HG02759 (cell line): Measurements from ENCODE around the gene SLC17A1.

Experiments used
- ATAC-seq: cut with Tn5 transposase; IDR thresholded peaks from one replicate; pipeline ENCODE4 v1.9.1; 2021; ENCODE audit warnings: mild to moderate bottlenecking, moderate library complexity; ENCODE audit not compliant: unreplicated experiment

The SLC17A1 gene, protein sequence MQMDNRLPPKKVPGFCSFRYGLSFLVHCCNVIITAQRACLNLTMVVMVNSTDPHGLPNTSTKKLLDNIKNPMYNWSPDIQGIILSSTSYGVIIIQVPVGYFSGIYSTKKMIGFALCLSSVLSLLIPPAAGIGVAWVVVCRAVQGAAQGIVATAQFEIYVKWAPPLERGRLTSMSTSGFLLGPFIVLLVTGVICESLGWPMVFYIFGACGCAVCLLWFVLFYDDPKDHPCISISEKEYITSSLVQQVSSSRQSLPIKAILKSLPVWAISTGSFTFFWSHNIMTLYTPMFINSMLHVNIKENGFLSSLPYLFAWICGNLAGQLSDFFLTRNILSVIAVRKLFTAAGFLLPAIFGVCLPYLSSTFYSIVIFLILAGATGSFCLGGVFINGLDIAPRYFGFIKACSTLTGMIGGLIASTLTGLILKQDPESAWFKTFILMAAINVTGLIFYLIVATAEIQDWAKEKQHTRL

DNA sequence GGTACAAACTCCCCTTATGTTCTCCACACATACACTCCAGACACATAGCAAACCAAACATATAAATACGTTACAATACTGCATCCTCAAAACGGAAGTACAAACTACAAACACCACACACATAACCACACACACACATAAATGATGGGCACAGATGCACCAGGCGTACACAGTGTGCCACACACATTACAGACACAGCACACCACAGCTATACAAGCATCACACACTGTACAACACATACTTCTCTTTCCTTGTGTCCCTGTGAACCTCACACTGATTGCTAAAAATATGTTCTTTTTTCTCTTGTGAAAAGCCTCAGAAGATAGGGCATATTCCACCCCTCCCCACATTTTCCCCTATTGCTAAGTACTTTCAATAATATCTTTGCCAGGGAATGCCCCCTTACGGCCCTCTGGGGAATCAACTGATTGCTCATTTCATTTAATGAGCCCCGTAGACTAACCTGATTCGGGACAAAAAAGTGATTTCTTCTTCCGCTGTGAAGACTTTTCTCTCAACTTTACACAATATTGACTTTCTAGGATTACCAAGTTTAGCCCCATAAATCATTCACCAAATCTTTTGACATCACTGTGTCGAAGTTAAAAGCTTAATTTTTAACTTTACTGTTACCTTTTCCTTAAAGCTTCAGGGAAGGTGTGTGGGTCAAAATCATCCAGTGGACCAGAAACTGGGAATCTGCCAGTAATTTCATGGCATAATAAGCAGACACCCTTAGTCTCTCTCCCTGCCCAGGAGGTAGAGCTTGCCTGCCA lies at the start of gene SLC17A1:
TSS of gene SLC17A1 (minus strand) at position 521 of the 775 bp plus-strand sequence. CDS start 1,495 bp downstream, outside the sequence.
- no peak for ATAC-seq

DNA sequence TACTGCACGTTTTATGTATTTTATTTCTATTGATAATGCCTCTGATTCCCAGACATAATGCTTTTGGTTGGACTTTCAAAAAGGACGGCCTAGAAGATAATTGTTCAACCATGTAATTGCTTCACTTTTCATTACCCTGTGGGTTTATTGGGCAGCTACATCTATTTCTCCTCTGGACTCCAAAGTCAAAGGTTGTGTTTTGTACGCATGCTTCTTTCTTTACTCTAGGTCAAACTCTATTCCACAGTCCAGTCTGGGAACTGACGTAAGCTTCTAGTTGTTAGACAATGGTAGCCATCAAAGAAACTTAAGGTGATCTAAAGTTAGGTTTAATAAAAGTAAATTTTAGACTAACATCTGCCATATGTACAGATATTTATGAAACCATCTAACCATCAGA lies 48.7 kb upstream of the SLC17A1 start:
- ATAC-seq, result no peak

DNA sequence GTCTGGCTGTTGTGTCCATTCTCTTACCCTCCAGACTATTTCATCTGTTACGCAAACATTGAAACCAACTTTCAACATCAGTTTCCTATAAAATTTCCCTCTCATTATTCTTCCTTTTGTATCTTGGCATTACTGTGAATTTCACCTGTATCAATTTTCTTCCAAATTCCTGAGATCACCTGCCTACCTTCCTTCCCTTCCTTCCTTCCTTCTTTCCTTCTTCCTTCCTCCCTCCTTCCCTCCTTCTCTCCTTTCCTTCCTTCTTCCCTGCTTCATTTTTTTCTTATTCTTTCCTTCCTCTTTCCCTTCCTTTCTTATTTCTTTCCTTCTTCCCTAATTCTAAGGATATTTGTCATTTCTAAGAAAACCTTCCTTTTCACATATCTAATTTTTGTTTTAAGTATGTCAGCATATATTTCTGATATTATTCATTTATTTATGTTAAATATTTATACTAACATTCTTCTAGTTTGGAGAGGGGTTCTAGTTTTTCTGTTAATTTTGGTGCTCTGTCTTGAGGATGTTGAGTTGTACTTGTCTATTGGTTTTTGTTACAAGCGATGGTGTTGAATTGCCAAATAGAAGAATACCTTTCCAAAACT lies 47.0 kb upstream of the SLC17A1 start:
- ATAC-seq, result no peak

DNA sequence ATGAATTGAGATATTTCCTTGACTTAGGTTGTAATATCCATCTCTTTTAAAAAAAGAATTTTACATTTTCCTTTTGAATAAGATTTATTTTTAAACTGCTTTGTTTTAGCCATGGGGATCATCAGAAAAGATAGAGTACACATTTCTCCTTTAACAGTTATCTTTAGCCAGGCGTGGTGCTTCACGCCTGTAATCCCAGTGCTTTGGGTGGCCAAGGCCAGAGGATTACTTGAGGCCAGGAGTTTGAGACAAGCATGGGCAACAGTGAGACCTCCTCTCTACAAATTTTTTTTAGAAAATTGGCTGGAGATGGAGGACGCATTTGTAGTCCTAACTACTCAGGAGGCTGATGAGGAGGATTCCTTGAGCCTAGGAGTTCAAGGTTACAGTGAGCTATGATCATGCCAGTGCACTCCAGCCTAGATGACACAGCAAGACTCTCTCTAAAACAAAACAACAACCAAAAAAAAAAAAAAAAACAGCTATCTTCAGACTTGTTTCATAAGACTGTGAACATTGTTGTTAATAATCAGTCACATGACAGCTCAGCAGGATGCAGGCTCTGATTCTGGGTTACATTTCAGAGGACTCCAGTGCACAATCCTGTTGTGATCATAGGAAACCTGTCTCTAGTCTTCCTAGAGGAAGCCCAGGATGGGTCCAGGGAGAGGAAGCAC lies 44.2 kb upstream of the SLC17A1 start:
- no peak for ATAC-seq

DNA sequence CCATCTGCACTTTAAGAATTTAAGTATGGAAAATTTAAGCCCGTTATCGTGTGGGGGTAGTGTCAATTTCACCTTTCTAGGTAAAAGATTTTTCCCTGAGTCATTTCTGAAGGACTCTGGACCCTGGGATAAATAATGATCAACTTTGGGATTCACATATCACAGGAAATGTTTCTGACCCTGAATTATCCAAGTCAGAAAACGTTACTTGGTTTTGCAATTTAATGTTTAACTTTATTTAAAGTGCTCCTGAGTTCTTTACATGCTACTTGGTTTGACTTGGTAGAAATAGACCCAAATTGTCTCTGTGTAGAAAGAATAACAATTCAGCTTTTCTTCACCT lies 43.7 kb upstream of the SLC17A1 start:
- ATAC-seq, result no peak

DNA sequence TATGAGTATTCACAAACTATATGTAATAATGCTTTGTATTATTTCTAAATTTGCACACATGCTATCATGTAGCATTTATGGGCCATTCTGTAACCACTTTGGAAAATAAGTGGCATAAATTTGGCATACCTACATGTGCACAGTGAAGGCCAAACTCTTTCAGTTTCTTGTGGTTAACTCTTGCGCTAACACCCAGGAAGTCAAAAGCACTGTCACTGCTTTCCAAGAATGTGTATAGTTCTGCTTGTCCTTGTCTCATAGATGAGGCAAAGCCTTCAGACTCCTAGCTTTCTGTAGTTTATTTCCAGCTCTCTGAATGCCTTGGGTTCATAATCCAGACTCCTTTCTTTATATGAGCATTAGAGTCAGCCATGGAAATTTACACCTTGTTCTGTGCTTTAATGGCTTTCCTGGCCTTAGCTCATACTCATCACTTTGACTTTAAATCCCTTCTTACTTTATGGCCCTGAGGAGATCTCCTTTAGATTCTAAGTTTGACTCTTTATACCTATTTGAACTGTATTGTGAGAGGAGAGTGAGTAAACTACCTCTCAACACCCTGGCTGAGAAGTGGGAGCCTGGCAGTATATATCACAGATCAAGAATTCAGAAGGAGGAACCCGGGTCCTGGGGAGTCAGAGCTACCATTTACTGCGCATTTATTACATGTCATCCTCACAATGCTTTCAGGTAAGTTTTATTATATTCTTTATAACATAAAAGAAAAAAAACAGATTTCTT lies 43.1 kb upstream of the SLC17A1 start:
- no peak for ATAC-seq

DNA sequence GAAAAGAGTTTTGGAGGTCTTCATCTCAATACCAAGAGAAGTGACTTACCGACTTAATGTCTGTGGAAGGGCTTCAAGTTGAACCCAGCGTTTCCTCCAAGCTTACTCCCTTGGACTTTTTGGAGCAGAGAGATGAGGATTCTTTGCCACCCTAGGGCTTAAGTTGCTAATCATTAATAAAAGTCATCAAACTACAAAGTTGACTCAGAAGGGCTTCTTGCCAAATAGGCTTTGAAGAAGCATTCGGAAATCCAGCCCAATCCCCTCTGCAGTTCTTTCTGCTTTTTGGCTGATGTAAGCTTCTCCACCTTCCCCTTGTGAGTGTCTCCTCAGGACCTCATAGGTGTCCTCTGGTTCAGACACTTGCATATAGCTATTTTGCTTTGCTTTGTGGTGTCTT lies 42.3 kb upstream of the SLC17A1 start, which contains the start of gene SLC17A3:
TSS of gene SLC17A3 (minus strand) at position 126 of the 400 bp plus-strand sequence. CDS start 5,856 bp downstream, outside the sequence.
- no peak for ATAC-seq

DNA sequence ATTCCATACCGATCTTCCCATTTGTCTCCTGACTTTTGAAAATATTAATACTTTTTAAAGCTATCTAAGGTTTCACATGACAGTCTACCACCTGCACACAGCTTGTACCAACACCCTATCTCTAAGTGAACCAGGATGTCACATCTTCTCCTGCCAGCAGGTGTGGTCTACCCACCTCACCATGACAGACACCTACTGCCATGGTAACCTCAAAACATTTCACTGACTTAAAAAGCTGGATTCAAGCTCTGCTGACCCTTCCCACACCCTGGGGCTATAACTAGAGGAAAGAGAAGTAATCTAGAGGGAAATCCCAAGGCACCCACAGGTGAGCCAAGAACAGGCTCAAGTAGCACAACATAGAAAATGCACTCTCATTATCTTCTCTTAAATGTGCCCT lies 41.0 kb upstream of the SLC17A1 start:
- no peak for ATAC-seq

DNA sequence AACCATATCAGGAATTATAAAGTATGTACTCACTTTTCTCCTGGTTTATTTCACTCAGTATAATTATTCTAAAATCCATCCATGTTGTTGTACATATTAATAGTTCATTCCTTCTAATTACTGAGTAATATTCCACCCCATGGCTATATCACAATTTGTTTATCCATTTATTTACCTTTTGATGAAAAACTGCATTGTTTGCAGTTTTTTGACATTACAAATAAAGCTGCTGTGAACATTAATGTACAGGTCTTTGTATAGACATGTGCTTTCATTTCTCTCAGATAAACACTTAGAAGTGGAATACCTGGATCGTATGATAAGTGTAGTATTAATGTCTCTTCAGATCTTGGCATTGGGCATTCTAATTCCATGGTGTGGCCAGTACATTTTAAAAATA lies 38.0 kb upstream of the SLC17A1 start:
- ATAC-seq, result no peak

DNA sequence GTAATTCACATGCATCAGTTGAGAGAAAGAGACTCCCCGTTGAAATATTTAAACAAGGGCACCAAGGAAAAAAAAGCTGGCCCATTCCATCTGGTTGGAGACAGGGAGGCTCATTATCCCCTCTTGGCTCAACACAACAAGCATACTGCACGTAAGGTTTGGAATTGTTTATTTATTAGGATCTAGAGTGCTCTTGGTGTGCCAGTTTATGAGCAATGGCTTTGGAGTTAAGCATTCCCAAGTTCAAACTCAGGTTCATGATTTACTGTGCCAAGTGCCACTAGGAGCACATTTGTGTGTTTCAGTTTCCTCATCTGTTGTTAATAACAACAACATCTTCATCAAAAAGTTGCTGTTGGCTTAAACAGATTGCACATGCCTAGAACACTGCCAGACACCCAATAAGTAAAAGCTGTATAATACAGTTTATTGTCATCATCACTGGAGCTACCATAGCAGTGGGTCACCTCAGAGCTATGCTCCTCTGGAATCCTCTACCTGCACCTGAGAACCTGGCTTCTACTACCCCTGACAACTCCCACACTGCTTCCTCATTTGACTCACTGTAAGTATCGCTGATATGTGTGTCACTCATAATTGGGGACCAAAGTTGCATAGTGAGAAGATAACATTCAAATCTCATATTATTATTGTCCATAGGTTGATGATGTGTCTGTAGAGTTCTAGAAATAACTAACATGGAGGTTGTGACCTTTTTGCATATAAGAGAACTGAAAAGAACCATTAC lies 36.8 kb upstream of the SLC17A1 start:
- no peak for ATAC-seq

DNA sequence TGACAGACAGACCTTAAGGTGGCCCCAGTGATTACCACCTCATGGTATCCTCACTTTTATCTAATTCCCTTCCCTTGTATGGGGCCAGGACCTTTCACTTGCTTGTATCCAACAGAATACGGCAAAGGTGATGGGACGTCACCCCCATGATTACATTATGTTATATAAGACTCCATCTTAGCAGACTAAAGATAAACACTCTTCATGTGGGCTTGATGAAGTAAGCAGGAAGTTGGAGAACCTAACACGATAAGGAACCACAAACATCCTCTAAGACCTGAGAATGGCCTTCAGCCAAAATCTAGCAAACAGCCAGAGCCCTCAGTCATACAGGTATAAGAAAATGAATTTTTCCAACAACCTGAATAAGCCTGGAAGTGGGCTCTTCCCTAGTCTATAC lies 34.2 kb upstream of the SLC17A1 start:
- no peak for ATAC-seq

DNA sequence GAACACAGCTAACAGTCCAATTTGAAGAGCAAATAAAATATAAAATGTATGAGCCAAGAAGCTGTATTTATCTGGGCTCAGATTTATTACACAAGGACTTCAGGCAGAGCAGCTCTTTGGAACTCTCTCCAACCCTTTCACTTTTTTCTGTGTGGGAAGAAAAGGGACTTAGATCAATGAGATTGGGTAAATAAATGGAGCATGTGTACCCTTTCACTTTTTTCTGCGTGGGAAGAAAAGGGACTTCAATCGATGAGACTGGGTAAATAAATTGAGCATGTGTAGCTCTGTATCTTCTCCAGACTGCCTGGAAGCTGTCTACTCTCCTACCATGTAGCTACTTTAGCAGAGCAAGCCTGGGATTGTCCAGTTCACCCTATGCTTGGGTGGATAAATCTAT lies 31.5 kb upstream of the SLC17A1 start:
- no peak for ATAC-seq

DNA sequence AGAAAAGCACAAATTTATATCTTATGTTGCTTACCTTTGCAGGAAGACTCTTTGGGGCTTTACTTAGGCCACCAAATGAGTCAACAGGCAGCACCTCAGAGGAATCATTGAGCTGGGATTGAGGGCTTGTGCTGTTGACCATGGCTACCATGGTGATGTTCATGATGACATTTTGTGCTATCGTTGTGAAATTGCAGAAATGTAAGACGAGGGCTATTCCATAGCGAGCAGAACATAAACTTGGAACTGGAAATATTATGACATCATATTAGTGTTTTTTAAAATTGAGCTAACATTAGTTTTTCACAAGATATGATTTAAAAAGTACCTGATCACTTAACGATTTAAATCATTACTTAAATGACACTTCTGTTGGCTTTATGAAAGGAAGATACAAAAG lies 30.3 kb upstream of the SLC17A1 start:
- no peak for ATAC-seq

DNA sequence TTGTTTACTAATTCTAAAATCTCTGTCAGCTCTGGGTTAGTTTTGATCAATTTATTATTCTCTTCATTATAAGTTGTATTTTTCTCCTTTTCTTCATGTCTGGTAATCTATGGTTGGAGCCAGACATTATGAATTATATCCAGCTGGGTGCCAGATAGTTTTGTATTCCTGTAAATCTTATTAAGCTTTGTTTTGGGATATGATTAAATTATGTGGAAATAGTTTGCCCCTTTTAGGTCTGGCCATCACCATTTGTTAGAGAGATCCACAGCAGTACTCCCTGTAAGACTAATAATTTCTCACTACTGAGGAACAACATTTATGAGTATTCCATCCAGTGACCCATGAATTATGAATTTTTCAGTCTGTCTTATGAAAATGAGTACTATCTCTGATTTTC lies 20.9 kb upstream of the SLC17A1 start:
- no peak for ATAC-seq

DNA sequence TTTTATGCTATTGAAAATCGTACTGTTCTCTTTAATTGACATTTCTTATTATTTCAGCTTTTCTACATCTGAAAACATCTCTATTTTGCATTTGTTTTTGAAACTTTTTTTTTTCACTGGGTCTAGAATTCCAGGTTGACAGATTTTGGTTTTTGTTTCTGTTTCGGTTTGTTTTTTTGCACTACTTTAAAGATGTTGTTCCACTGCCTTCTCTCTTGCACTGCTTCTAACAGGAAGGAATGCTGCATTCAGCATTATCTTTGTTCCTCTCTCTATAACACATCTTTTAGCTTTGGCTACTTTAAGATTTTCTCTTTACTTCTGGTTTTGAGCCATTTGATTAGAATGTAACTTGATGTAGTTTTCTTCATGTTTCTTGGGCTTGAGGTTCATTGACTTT lies 20.1 kb upstream of the SLC17A1 start:
- no peak for ATAC-seq

DNA sequence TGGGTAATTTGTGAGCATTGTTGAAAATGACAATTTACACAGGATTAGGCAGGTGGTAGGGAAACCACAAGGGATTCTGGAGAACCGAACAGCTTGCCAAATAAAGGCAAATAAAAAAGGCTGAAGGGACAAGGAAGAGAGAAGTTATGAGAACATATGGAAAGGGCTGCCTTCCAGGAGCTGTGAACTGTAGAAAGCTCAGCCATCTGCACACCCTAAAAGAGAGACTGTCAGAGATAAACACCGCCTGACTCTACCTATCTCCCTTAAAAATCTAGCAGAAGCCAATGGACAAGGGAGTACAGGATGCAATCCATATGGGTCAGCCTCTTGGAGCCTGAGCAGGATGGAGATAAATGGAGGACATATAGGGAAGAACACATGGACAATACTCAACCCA lies 12.7 kb upstream of the SLC17A1 start:
- ATAC-seq, result no peak

DNA sequence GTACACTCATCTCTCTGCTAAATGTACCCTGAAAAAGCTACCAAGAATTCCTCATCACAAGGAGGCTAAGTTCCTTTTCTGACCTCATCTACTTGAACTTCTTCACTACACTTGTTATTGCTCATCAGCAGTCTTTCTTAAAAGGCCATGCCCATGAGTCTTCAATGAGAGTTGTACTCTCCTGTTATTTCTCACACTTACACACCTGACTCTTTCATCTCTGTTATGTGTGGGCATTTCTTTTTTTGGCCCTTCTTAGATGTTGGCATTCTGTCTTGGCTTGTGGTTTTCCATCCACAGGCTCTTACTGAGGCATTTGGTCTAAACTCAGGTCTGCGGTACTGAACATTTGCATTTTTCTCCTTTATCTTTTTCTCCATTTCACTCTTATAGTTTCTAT lies 10.7 kb upstream of the SLC17A1 start:
- no peak for ATAC-seq

DNA sequence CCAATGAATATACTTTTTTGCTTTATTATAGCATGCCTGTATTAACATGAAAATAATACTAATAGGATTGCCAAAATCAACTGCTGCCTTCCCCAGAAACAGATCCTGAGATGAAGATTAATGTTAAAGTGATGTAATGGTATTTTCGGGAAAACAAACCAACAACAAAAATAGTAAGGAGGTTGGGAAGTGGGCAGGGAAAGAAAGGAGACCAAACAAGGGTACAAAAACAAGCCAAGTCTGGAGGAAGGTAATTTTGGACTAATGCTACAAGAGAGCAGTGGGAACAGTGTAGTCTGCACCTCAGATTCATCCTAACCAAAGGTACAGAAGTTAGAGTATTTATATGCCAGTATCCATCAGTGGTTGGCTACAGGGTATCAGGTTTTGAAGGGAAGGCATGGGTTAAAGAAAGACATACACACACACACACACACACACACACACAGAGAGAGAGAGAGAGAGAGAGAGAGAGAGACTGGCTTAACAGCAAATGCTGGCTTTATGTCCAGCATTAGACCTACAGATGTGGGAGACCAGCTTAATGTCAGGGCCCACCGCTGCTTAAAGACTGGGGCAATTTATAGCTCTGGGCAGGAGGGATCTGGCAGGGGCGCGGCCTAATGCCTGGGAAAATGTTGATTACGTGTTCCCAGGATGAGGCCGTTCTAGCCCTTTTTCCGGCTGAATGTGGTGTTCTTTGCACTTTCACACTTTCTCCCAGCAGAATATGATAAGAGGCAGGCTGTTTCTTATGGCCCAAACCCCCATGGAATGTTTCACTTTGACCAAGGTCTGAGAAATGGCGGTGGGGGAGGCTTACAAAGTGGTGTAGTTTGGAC lies 3.8 kb upstream of the SLC17A1 start:
- ATAC-seq, result no peak

DNA sequence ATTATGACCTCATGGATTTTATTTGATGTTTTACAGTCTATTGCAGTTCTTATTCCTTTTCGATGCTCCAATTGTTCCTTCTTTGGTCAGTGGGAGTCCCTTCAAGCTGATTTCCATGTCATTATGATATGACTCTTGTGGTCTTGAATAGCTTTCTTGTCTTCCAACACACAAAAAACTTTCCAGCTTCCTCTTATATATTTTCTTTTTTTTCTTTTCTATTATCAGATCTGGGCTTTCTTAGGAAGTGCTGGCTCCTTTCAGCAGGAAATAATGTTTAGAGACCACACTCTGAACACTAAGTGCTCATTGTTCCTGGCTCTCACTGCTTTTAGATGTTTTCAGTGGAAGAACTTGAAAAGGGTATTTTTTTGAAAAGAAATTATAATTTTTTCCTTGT lies 3.1 kb upstream of the SLC17A1 start:
- ATAC-seq, result no peak
